ACC112 (cell line): Measurements from ENCODE around the gene UBFD1.
"Not testable (repeated sequence)": the region's sequence is repeated elsewhere in the genome, so short reads cannot be mapped to it uniquely, and the experiment has no call there.

Source experiments
- H2AFZ ChIP-seq: fragments of 200-600 bp; sonication (generic); one replicate; pipeline ENCODE4 v1.6.0; 2017; ENCODE audit warnings: antibody characterized with exemption, low read length; ENCODE audit not compliant: unreplicated experiment
- H3K27ac ChIP-seq: fragments of 200-600 bp; sonication (generic); 2 replicates; pipeline ENCODE4 v1.5.1; 2014; ENCODE audit warnings: low read depth, mild to moderate bottlenecking, antibody characterized with exemption, low read length, moderate library complexity
- H3K27me3 ChIP-seq: fragments of 200-600 bp; sonication (generic); 2 replicates; pipeline ENCODE4 v1.6.1; 2014; ENCODE audit warnings: mild to moderate bottlenecking, antibody characterized with exemption, low read length, moderate library complexity, mixed read lengths; ENCODE audit not compliant: insufficient read depth
- H3K36me3 ChIP-seq: fragments of 200-600 bp; sonication (generic); 2 replicates; pipeline ENCODE4 v1.6.1; 2016; ENCODE audit warnings: mild to moderate bottlenecking, antibody characterized with exemption, low read length, moderate library complexity, mixed read lengths; ENCODE audit not compliant: insufficient read depth
- H3K4me1 ChIP-seq: fragments of 200-600 bp; sonication (generic); one replicate; pipeline ENCODE4 v1.6.1; 2016; ENCODE audit warnings: low read length, mixed read lengths; ENCODE audit not compliant: insufficient read depth, unreplicated experiment, control insufficient read depth
- H3K4me3 ChIP-seq: fragments of 200-600 bp; sonication (generic); 2 replicates; pipeline ENCODE4 v1.5.1; 2014; ENCODE audit warnings: mild to moderate bottlenecking, low read depth, low read length
- H3K79me2 ChIP-seq: fragments of 200-600 bp; sonication (generic); one replicate; pipeline ENCODE4 v1.6.0; 2016; ENCODE audit warnings: low read length; ENCODE audit not compliant: control insufficient read depth, unreplicated experiment, insufficient read depth

UBFD1 gene

DNA sequence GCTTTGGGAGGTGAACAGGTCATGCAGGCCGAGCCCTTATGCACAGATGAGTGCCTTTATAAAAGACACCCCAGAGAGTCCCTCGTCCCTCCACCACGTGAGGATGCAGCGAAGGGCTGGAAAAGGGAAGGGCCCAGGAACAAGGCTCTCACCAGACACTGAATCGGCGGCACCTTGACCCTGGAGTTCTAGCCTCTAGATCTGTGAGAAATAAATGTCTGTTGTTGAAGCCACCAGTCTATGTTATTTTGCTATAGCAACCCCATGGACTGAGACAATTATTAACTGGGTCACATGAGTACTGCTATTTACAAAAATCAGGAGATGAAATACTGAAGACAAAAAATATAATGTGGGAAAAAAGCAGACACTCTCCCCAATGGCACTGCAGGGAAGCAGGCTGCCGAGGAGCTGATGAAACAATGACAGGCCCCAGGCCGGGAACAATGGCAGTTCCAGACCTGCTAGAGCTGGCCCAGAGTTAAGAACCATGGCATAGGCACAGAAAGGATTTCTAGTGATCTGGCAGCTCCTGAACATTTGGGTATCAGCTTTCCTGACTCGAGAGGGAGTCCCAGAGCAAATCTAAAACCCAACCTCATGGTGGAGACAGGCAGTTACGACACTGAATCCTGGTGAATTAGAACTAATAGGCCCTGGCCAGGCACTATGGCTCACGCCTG, 29.4 kb upstream of the UBFD1 start:
- Histone ChIP-seq H3K27ac (no peak overlapping the region), H3K4me1 (no peaks in the 10 kb centered on the region)

DNA sequence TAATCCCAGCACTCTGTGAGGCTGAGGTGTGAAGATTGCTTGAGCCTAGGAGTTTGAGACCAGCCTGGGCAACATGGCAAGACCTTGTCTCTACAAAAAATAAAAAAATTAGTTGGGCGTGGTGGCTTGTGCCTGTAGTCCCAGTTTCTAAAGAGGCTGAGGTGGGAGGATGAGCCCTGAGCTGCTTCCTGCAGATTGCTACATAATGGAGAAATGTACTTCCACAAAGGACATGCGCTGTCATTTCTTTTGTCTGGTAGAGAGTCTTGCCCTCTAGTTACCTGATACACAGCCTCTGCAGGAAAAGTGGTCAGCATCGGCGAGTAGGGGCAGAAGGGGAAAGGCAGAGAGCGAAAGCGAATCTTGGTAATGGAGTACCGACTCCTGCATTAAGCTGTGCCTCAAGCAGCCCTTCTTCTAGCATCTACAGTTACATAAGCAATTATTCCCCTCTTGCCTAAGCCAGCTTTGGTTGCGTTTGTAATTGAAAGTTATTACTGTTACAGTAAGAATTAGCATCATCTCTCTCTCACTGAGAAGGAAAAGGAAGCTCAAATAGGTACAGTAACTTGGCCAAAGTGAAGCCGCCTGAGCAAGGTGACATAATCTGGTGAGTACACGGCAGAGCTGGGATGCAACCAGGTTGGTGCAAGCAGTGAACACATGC, 28.8 kb upstream of the UBFD1 start:
- Histone ChIP-seq H3K27ac (no peak overlapping the region), H3K36me3 (no peaks in the 10 kb centered on the region; the same call in 1 of the 2 replicates), H3K27me3 (no peaks in the 10 kb centered on the region), H3K4me1 (no peaks in the 10 kb centered on the region), H3K4me3 (no peak overlapping the region), H3K79me2 (no peaks in the 10 kb centered on the region), H2AFZ (no peak overlapping the region)

More for the DNA sequence above, 29.4 kb upstream of the UBFD1 start:
- peaks cover 1% of the 10 kb centered on the region for H3K36me3 ChIP-seq
- H3K4me3 ChIP-seq, result no peak overlapping the region
- no peaks in the 10 kb centered on the region for H3K79me2 ChIP-seq
- no peaks in the 10 kb centered on the region for H3K27me3 ChIP-seq
- no peak overlapping the region for H2AFZ ChIP-seq

DNA sequence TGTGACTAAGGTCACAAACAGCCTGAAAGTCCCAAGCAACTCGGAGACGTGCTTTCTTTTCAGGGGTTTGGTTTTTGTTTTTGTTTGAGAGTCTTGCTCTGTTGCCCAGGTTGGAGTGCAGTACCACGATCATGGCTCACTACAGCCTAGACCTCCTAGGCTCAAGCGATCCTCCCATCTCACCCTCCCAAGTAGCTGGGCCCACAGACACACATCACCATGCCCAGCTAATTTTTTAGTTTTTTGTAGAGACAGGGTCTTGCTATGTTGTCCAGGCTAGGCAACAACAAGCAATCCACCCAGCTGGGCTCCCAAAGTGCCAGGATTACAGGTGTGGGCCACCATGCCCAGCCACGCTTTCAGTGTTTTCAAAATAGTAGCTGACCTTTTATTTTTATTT, 27.5 kb upstream of the UBFD1 start:
- Histone ChIP-seq H3K4me1 (no peaks in the 10 kb centered on the region), H3K36me3 (peaks cover 5% of the 10 kb centered on the region; the same call in 1 of the 2 replicates), H3K27me3 (no peaks in the 10 kb centered on the region), H3K79me2 (no peaks in the 10 kb centered on the region), H3K4me3 (no peak overlapping the region), H3K27ac (no peak overlapping the region), H2AFZ (no peak overlapping the region)

DNA sequence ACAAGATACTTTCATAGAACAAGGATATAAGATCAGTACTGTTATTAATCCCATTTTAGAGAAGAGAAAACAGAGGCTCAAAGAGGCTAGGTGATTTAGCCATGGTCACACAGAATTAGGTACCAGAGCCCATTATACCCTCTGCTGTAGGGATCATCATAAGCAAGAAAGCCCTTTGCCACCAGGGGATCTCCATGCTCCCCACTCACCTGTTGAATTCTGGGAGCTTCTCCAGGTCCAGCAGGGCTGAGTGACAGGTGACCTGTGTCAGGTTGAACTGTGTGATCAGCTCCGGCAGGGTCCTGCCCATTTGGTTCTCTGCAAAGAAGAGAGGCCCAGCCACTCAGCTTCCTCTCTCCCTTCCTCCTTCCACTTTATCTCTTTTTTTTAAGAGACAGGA, 25.1 kb upstream of the UBFD1 start:
- H3K27me3 ChIP-seq, result no peaks in the 10 kb centered on the region
- H3K27ac ChIP-seq, result no peak overlapping the region
- H3K4me3 ChIP-seq, result no peak overlapping the region
- H3K4me1 ChIP-seq, result peaks cover 7% of the 10 kb centered on the region
- H3K79me2 ChIP-seq, result no peaks in the 10 kb centered on the region
- peaks cover 5% of the 10 kb centered on the region; the same call in 1 of the 2 replicates for H3K36me3 ChIP-seq
- H2AFZ ChIP-seq, result no peak overlapping the region

DNA sequence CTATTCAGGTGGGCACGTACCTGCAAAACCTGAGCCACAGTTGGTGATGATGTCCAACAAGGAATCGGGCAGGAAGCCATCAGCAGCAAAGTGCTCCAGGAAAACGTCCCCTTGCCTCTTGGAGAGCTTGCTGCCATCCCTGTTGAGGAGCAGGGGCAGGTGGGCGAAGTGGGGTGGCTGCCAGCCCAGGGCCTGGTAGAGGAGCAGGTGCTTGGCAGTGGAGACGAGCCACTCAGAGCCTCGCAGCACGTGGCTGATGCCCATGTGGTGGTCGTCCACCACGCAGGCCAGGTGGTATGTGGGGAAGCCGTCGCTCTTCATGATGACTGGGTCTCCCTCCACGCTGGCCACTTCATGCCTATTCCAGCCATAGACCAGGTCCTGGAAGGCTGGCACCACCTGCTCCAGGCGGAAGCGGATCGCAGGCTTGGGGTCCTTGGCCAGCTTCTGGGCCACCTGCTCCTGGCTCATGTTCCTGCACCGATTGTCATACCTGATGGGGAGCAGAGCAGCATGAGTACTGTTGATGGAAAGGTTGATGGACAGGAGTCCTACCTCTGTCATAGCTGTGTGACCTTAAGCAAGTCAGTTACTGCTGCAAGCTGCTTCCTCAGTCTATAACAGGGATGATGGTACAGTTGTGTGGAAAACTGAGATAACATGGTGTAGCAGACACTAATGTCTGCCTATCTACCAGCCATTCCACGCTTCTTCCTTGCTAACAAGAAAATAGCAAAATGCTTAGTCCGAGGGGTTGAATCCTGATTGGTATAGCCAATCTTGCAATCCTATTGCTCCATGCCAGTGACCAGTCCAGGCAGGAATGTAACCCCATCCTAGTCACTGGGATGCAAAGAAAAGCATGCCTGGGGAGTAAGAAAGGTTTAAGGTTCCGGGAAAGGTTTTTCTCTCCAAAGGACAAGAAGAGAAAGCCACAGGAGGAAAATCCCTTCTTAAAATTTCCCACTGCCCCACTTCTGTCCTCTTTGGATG, 22.4 kb upstream of the UBFD1 start:
- H3K27me3 ChIP-seq, result no peaks in the 10 kb centered on the region
- peaks cover 18% of the 10 kb centered on the region for H3K4me1 ChIP-seq
- H3K36me3 ChIP-seq, result peaks cover 5% of the 10 kb centered on the region; the same call in 1 of the 2 replicates
- H3K27ac ChIP-seq, result no peak overlapping the region
- no peak overlapping the region for H2AFZ ChIP-seq
- H3K79me2 ChIP-seq, result no peaks in the 10 kb centered on the region
- no peak overlapping the region for H3K4me3 ChIP-seq

DNA sequence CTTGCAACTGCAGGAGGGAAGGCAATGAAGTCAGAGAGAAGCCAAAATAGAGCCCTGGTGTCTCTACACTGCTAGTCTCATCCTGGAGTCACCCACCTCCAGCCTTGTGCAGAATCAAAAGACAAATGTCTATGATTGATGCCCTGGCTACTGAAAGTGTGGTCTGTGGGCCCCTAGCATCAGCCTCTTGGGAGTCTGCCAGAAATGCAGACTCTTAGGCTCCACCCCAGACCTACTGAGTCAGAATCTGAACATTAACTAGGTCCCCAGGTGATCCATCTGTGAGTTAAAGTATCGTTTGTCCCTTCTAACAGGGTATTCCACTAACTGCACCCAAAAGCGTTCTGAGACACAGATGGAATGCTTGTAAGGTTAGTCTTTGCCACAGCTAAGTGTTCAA, 21.6 kb upstream of the UBFD1 start:
- no peaks in the 10 kb centered on the region for H3K27me3 ChIP-seq
- H3K4me1 ChIP-seq, result peaks cover 18% of the 10 kb centered on the region
- no peak overlapping the region for H2AFZ ChIP-seq
- no peak overlapping the region for H3K27ac ChIP-seq
- no peaks in the 10 kb centered on the region for H3K79me2 ChIP-seq
- H3K36me3 ChIP-seq, result peaks cover 5% of the 10 kb centered on the region; the same call in 1 of the 2 replicates
- H3K4me3 ChIP-seq, result no peak overlapping the region

DNA sequence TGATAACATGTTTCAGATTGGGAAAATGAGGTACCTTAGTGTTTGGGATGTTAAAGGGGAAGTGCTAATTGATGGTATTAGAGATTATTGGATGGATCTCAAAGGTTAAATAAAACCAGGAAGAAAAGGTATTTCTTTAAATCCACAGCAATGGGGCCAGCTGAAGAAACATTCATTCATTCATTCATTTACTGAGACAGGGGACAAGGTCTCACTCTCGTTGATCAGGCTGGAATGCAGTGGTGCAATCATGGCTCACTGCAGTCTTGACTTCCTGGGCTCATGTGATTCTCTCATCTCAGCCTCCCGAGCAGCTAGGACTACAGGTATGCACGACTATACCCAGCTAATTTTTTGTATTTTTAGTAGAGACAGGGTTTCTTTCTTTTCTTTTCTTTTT, 20.1 kb upstream of the UBFD1 start:
- H3K27me3 ChIP-seq, result no peaks in the 10 kb centered on the region
- H3K27ac ChIP-seq, result no peak overlapping the region
- peaks cover 18% of the 10 kb centered on the region for H3K4me1 ChIP-seq
- no peak overlapping the region for H3K4me3 ChIP-seq
- no peak overlapping the region for H2AFZ ChIP-seq
- no peaks in the 10 kb centered on the region for H3K79me2 ChIP-seq
- peaks cover 8% of the 10 kb centered on the region; the same call in 1 of the 2 replicates for H3K36me3 ChIP-seq

DNA sequence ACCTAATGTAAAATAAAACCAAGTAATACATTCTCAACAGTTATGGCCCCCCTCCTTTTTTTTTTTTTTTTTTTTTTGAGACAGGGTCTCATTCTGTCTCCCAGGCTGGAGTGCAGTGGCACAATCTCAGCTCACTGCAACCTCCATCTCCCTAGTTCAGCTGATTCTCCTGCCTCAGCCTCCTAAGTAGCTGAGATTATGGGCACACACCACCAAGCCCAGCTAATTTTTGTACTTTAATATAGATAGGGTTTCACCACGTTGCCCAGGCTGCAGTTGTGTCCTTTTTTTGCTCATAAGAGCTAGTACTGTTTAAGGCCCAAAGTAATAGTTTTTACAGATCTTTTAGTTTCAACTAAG, 18.6 kb upstream of the UBFD1 start:
- Histone ChIP-seq H3K36me3 (peaks cover 8% of the 10 kb centered on the region; the same call in 1 of the 2 replicates), H3K79me2 (no peaks in the 10 kb centered on the region), H3K27ac (peak overlapping the region; percentile 54)

DNA sequence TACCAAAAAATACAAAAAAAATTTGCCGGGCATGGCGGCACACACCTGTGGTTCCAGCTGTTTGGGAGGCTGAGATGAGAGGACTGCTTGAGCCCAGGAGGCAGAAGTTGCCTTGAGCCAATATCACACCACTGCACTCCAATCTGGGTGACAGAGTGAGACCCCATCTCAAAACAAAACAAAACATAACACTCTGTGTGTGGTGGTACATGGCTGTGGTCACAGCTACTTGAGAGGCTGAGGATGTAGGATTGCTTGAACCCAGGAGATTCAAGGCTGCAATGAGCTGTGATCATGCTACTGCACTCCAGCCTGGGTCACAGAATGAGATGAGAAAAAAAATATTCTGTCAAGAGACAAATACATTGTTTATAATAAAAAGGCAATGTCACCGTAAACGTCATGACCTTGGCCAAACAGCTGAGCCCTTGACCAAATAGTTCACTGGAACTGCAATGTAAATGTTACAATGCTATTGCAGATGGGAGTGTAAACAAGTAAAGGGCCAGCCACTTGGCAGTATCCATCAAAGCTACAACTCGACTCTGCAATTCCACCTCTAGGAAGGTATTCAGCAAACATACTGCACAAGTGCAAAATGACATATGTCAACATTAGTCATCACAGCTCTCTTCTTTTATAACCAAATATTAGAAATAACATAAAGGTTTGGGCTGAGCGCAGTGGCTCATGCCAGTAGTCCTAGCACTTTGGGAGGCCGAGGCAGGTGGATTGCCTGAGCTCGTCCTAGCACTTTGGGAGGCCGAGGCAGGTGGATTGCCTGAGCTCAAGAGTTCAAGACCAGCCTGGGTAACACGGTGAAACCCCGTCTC, 17.3 kb upstream of the UBFD1 start:
- Histone ChIP-seq H3K4me1 (peaks cover 18% of the 10 kb centered on the region), H2AFZ (no peak overlapping the region), H3K27me3 (no peaks in the 10 kb centered on the region), H3K4me3 (no peak overlapping the region), H3K79me2 (no peaks in the 10 kb centered on the region), H3K36me3 (peaks cover 3% of the 10 kb centered on the region; the same call in 1 of the 2 replicates), H3K27ac (no peak overlapping the region)

More for the DNA sequence above, 18.6 kb upstream of the UBFD1 start:
- H3K27me3 ChIP-seq, result no peaks in the 10 kb centered on the region
- peaks cover 18% of the 10 kb centered on the region for H3K4me1 ChIP-seq
- no peak overlapping the region for H2AFZ ChIP-seq
- H3K4me3 ChIP-seq, result no peak overlapping the region

DNA sequence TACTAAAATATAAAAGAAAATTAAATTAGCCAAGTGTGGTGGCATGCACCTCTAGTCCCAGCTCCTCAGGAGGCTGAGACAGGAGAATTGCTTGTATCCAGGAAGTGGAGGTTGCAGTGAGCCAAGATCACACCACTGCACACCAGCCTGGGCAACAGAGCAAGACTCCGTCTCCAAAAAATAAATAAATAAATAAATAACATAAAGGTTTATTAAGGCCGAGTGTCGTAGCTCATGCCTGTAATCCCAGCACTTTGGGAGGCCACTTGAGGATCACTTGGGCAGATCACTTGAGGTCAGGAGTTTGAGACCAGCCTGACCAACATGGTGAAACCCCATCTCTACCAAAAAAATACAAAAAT, 16.7 kb upstream of the UBFD1 start:
- H3K4me1 ChIP-seq, result peaks cover 17% of the 10 kb centered on the region
- not testable (repeated sequence) for H3K79me2 ChIP-seq, H3K36me3 ChIP-seq, H3K4me3 ChIP-seq, H3K27me3 ChIP-seq, H3K27ac ChIP-seq, H2AFZ ChIP-seq
